Activated CD4-positive, alpha-beta T cell treated with anti-CD3 and anti-CD28 coated beads for 24 hours (primary cell): Measurements from ENCODE around the gene UBE3A.

ENCODE experiments used
- DNase-seq, 2 donors: peaks; one replicate each; pipeline ENCODE4 v3.0.0-alpha.2; 2020; ENCODE audit warnings: low read depth in 2 of 2

Gene UBE3A

GRCh38 chr15:25403771-25404170 lies 35.1 kb downstream of the UBE3A start:
- no peak for DNase-seq

DNA sequence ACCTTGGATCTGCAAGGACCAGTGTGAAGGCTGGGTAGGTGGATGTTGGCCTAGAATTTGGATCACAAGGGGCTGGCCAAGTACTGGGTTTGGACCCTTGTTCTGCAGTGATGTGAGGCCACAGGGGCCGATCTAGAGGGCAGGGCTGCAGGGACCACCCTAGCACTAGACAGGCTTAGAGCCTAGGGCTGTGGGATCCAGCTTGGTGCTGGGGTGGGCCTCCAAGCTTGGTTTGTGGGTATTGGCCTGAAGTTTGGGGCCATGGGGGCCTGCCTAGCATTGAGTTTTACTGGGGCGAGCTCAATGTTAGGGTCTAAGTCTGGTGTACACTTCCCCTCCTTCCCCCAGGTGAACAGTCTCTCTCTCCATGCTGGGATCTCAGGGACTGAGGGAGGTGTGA lies 36.5 kb downstream of the UBE3A start:
- no peak for DNase-seq

- no peak for DNase-seq
Measured at GRCh38 chr15:25401501-25401900, 37.3 kb downstream of the UBE3A start.

DNA sequence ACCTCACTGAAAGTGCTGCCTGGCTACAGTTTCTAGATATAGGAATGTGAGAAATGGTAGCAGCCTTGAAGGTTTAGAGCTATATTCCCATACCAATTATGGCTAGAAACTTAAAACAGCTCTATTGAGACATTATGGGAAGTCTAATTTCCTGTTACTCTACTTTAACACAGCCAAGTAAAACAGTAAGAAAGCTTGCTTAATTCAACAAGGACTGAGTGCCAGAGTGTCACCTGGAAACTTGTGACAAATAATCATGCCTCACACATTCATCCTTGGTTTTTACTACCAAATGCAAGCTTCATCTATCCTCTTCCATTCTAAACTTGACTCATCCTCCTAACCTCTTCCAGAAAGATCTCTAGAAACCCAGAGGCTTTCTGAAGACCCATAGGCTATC lies 41.7 kb downstream of the UBE3A start:
- DNase-seq: no peak

- no peak for DNase-seq
Measured at GRCh38 chr15:25394898-25395297, 43.9 kb downstream of the UBE3A start.

DNA sequence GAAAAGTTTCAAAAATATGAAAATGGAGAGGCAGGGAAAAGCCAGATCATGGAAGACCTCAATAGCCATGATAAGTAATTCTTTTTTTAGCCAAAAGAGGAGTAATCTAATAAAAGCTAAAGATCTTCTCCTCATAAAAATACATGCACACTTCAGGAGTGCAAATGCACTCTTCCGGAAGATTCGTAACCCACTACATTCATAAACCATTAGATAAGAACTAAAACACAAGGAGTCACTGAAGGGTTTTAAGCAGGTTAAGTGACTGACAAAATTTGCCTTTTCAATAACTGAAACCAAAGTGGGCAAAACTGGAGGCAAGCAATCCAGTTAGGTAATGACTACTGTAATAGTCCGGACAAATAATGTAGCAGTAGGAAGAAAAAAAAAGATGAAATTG lies 46.0 kb downstream of the UBE3A start:
- DNase-seq: no peak

DNA sequence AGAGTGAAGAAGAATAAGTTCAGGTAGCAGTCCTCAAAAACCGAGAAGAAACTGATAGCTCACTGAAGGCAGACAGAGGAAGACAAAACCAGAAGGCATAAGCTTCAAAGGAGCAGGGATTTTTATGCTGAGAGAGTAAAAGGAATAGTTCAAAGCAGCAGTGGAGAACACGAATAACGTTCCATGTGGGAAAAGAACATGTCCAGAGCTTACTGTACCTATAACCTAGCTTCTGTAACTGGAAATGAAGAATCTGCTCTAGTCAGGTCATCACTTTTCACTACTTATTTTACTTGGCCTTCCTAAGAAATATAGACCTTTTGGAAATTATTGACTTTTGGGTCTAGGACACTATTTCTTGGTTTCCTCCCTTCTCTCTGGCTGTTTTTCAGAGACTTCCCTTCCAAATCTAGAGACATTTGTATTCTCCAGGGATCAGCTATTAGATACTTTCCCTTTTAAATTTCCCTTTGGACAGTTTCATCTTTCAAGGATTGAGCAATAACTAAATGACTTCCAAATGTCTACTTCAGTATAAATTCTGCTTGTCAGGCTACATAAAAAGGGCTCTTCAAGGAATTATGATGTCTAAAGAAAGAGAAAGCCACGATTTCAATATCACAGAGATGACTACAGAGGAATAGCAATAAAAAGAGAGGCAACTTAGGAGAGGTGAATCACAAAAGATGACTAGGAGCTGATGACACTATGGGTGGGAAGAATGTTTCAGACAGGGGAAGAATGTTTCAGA lies 46.7 kb downstream of the UBE3A start:
- DNase-seq: no peak

DNA sequence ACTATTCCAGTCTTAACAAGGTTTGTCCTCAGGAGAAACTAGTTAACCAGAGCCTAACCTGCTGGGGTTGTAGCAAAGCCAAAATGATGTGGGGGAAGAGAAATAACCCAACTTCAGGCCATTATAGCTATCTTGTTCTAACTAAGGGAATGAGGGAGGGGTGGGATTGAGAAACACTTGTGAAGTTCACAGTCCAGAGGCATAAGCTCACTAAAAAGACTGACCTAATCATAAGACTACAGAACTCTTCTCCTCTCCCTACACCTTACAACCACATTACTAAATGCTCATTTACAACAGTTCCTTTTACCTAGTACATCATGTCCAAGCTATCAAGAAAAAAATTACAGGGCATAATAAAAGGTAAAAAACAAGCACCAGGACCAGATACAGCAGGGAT lies 52.8 kb downstream of the UBE3A start:
- DNase-seq: no peak

- no peak for DNase-seq
Measured at GRCh38 chr15:25381579-25381978, 57.2 kb downstream of the UBE3A start.

DNA sequence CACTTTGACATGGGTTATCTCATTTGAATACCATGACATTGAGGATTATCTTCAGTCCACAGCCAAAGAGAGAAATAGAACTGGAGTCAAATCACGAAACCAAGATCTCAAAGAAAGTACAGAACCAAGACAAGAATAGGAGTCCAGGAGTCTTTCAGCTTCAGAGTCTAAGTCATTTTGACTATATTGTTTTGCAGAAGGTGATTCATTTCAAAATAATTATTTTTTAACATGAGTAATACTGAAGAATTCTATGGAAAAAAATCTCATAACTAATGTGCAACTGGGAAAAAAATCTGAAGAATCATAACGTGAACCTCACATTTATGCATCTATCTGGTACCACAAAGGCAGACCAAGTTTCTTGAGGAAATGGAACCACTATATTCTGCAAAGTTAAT lies 60.3 kb downstream of the UBE3A start:
- no peak for DNase-seq

DNA sequence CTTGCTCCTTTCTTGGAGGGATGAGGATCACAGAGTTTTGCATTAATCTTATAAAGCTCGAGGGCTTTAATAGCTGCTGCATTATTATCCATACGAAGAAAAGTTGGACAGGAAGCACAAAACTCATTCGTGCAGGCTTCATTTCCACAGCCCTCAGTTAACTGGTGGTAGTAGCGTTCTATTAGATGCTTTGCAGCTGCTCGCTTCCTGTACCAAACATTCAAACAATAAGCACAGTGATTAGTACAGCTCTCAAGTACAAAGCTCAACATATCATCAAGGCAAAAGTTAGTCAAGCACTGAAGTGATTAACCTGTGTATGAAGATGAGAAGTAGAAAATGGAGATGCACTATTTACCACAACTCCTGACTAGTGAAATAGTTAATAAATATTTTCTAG lies 63.3 kb downstream of the UBE3A start:
- DNase-seq: no peak

DNA sequence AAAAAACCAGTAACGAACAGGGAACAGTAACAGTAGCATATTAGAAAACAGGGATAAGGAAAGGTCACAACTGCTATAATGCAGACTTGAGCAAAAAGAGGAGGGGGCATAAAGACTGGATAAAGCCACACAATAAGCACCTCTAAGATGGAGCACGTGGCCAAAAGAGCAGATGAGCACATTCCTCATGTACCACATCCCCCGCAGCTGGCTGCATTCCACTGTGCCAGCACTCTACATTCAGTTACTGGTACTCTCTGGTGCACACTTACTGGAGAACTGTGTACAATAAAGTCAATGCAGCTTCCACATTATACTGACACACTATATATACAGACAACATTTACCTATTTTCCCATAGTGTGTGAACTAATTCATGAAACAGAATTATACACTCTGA lies 64.7 kb downstream of the UBE3A start:
- no peak for DNase-seq

DNA sequence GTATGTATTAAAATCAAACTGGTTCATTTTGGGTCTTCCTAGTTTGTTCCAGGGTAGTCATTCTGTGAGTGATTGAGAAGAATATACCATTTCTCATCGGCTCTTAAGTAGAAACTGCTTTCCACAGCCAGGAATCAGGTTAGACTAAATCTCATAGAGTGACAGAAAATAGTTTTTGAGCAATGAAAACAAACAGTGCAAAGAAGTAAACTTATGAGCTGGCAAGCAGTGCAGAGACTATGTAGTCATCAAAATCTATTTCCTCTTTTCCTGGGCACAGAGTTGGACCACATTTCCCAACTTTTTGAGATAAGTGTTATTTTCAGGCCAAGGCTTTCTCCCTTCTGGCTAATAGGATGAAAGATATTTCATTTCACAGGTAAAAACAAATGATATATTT lies 66.5 kb downstream of the UBE3A start:
- DNase-seq: no peak

DNA sequence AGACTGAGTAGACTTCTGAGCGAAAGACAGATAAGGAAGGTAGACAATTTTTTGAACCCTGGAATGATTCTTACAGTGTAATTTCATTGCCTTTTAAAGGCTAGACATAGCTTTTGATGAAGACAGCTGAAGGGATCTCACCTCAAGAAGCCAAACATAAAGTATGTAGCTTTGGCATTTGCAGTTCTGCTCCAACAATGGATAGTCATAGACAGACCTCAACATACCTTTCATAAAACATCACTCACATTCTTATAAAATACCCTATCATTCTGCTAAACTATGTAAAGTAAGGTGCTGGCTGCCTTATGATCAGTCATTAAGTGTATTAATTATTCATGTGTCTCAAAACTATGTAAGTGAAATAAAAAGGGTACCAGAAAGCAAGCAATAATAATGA lies 70.0 kb downstream of the UBE3A start:
- no peak for DNase-seq

DNA sequence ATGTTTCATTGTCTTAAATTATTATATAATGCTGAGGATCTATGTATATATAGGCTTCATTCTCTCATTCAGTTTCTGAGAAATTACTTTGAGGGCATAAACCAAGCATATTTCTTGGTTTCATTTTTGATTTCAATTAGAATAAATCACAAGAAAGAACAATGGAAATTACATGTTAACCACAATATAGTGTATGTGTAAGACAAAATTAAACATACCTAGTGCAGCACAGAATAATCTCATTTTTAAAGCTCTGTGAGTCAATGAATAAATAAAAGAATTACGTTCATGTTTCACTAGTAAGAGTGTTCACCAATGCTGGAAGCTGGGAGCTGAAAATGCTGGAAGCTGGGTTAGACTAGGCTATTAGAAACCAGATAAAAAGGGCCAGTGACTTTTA lies 72.8 kb downstream of the UBE3A start:
- DNase-seq: no peak

GRCh38 chr15:25362545-25362944 lies 76.3 kb downstream of the UBE3A start:
- DNase-seq: no peak

DNA sequence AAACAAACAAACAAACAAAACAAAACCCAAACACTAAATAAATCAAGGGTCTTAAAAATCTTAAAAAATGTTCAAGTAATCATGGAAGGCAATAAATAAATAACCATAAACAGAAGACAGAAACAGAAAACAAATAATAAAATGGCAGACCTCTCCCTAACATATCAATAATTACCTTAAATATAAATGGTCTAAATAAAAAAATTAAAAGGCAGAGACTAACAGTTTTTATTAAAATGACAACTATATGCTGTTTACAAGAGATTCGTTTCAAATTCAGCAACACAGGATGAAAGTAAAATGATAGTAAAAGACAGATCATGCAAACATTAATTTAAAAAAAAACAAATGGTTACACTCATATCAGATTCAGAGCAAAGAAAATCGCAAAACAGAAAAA lies 91.1 kb downstream of the UBE3A start:
- DNase-seq: no peak

- no peak for DNase-seq
Measured at GRCh38 chr15:25346371-25346770, 92.5 kb downstream of the UBE3A start.

DNA sequence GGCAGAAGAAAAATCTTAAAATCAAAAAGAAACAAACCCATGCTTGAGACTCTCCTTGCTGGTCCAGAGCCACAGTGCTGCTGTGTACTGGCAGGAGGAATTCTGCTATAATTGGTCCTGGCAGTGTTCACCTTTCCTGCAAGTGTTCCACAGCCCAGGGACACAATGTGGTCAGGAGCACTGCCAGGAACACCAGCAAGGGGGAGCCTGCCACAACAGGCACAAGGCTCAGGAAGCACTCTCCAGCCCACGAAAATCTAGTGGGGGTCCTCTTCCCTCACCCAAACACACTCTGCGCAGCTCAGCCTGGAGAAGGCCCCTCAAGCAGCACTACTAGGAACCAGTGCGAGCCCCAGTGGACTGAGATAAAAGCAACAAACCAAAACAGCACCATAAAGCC lies 92.9 kb downstream of the UBE3A start:
- DNase-seq: no peak

GRCh38 chr15:25342629-25343028 lies 96.2 kb downstream of the UBE3A start:
- no peak for DNase-seq

- no peak for DNase-seq
Measured at GRCh38 chr15:25339431-25339830, 99.4 kb downstream of the UBE3A start.

DNA sequence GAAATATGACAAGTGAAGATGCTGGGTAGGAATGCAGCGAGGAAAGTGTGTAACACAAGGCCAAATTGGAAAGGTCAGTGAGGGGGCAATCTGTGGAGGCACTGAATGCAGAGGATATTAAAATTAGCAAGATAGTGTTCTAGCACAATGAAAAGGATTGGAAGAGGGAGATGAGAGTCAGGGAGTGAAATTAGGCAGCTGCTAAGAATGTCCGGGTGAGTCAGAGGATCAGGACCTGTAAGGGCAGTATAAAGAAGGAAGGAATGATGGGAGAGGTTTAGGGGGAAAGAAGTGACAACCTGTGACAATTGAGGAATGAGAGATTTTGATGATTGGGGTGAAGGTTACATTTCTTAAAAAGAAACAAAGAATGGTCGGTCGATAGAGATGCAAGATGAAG lies 103.5 kb downstream of the UBE3A start:
- no peak for DNase-seq

GRCh38 chr15:25333049-25333448 lies 105.8 kb downstream of the UBE3A start:
- no peak for DNase-seq

GRCh38 chr15:25332306-25332705 lies 106.5 kb downstream of the UBE3A start:
- no peak for DNase-seq
